OCI-M1 (cell line): ENCODE data around the gene NT5E.

ENCODE experiments used
- DNase-seq: peaks from one replicate; lab custom pipeline; 2025; lab: John Stamatoyannopoulos, UW

NT5E gene

GRCh38 chr6:85460154-85460920 lies 10.5 kb downstream of the NT5E start:
- DNase-seq = no peak

GRCh38 chr6:85460921-85461797 lies 11.3 kb downstream of the NT5E start:
- no peak for DNase-seq

- no peak for DNase-seq
These were observed 11.9 kb downstream of the NT5E start for GRCh38 chr6:85461798-85462170.

- DNase-seq = no peak
These were observed 12.8 kb downstream of the NT5E start for GRCh38 chr6:85462673-85463072.

GRCh38 chr6:85463621-85464259 lies 13.9 kb downstream of the NT5E start:
- no peak for DNase-seq

- peak; percentile 38 for DNase-seq
These were observed 14.4 kb downstream of the NT5E start for GRCh38 chr6:85464260-85464644.

GRCh38 chr6:85464722-85465150 lies 14.9 kb downstream of the NT5E start:
- DNase-seq = no peak

- no peak for DNase-seq
These were observed 15.9 kb downstream of the NT5E start for GRCh38 chr6:85465762-85466161.

- DNase-seq = no peak
These were observed 18.4 kb downstream of the NT5E start for GRCh38 chr6:85468326-85468725.

GRCh38 chr6:85469276-85470022 lies 19.6 kb downstream of the NT5E start:
- no peak for DNase-seq

- peak; percentile 82 for DNase-seq
These were observed 20.1 kb downstream of the NT5E start for GRCh38 chr6:85470023-85470410.

GRCh38 chr6:85472744-85473143 lies 22.9 kb downstream of the NT5E start:
- no peak for DNase-seq

- no peak for DNase-seq
These were observed 23.9 kb downstream of the NT5E start for GRCh38 chr6:85473748-85474147.

GRCh38 chr6:85476532-85476931 lies 26.6 kb downstream of the NT5E start:
- DNase-seq = no peak

- DNase-seq = no peak
These were observed 29.3 kb downstream of the NT5E start for GRCh38 chr6:85479208-85479607.

GRCh38 chr6:85482206-85482904 lies 32.5 kb downstream of the NT5E start:
- DNase-seq = no peak

- peak; percentile 95 for DNase-seq
These were observed 33.2 kb downstream of the NT5E start for GRCh38 chr6:85482905-85483700.

- peak; percentile 34 for DNase-seq
These were observed 34.0 kb downstream of the NT5E start for GRCh38 chr6:85483846-85484245.

GRCh38 chr6:85484948-85485347 lies 35.1 kb downstream of the NT5E start:
- DNase-seq = no peak

GRCh38 chr6:85490516-85491248 lies 40.8 kb downstream of the NT5E start:
- no peak for DNase-seq
